Retinal pigment epithelial cell (primary cell): ENCODE data around the gene SKIC3.

ENCODE experiments used
- DNase-seq: peaks from one replicate; pipeline ENCODE4 v3.0.0-alpha.2; 2010; ENCODE audit warnings: low read depth
- H3K4me3 ChIP-seq: 2 replicates; pipeline ENCODE4 v1.5.1; 2011; ENCODE audit warnings: mild to moderate bottlenecking, low read length, control low read depth, moderate library complexity
- CTCF ChIP-seq: conservative IDR thresholded peaks from 2 replicates; pipeline ENCODE4 v1.5.1; 2011; ENCODE audit warnings: low read depth, low read length, control low read depth, inconsistent platforms

The SKIC3 gene

GRCh38 chr5:95554647-95555548 is at the start of gene SKIC3, which contains the start of gene ARSK:
Gene SKIC3, minus strand, starts transcription at chr5:95554977. Its CDS starts 7,827 bp downstream, at chr5:95547150.
Gene ARSK, plus strand, starts transcription at chr5:95555101. Its CDS starts 178 bp downstream, at chr5:95555279.
- peak; percentile 35 for TF ChIP-seq CTCF
- peak within 1 kb of the TSS; percentile 87 for H3K4me3 ChIP-seq
- peak; percentile 99 for DNase-seq

GRCh38 chr5:95600557-95600956 is 45.8 kb upstream of the SKIC3 start:
- DNase-seq = no peak
- no peak overlapping the region for H3K4me3 ChIP-seq

GRCh38 chr5:95599252-95599651 is 44.5 kb upstream of the SKIC3 start:
- TF ChIP-seq CTCF = no peak
- H3K4me3 ChIP-seq = no peak overlapping the region
- no peak for DNase-seq

More at GRCh38 chr5:95600557-95600956, 45.8 kb upstream of the SKIC3 start:
- no peak for TF ChIP-seq CTCF

- no peak overlapping the region for H3K4me3 ChIP-seq
- no peak for DNase-seq
- TF ChIP-seq CTCF = no peak
These were observed 40.6 kb upstream of the SKIC3 start for GRCh38 chr5:95595289-95595931.

- TF ChIP-seq CTCF = no peak
- H3K4me3 ChIP-seq = no peak overlapping the region
- no peak for DNase-seq
These were observed 36.7 kb upstream of the SKIC3 start for GRCh38 chr5:95591490-95591901.

- no peak for DNase-seq
- no peak for TF ChIP-seq CTCF
- no peak overlapping the region for H3K4me3 ChIP-seq
These were observed 36.1 kb upstream of the SKIC3 start for GRCh38 chr5:95590880-95591279.
